ENCODE data around the gene AGAP1. TPM values are rescaled to one million over a fixed set of nuclear protein-coding genes. Genes with fewer than 3 reads are reported as not detected.

AGAP1 gene
- total RNA-seq, 2 experiments from 2014 or later = not detected

- Histone ChIP-seq H3K4me2 (ENCODE audit: low read length) (no peak overlapping the region), H3K9me2 (ENCODE audit: insufficient read depth, low read length) (no peaks in the 10 kb centered on the region), H3K9me3 (ENCODE audit: low read length) (no peaks in the 10 kb centered on the region), H3K79me2 (ENCODE audit: insufficient read depth, low read depth, low read length) (no peaks in the 10 kb centered on the region), H3K4me3 (ENCODE audit: low read depth, low read length, poor library complexity, severe bottlenecking) (no peak overlapping the region), H3K36me3 (ENCODE audit: insufficient read depth, low read length) (no peaks in the 10 kb centered on the region), H2AFZ (ENCODE audit: low read length) (no peak overlapping the region), H3K4me1 (ENCODE audit: insufficient read depth, low read length, poor library complexity, severe bottlenecking) (no peaks in the 10 kb centered on the region), H3K27ac (ENCODE audit: low read depth, low read length, poor library complexity, severe bottlenecking) (no peak overlapping the region), H4K20me1 (ENCODE audit: insufficient read depth, low read length) (no peaks in the 10 kb centered on the region)
- TF ChIP-seq EZH2phosphoT487 (IDR thresholded peaks at IDR 0.05; ENCODE audit: borderline replicate concordance, low read depth, low read length) (no peak), CTCF (conservative IDR thresholded peaks at IDR 0.05; ENCODE audit: low read length) (no peak)
- intact Hi-C loops (cut with micrococcal nuclease; ENCODE audit: unreplicated experiment) = no loop called here
- BruUV-seq (replicated peaks) = no TSS peak
- POLR2A ChIA-PET = no interaction called here
- DNase-seq (ENCODE audit: low spot score) = no peak
- CTCF ChIA-PET (ENCODE audit: unreplicated experiment) = no interaction called here
Observed at GRCh38 chr2:235609746-235610145, 115.9 kb downstream of the AGAP1 start.

DNA sequence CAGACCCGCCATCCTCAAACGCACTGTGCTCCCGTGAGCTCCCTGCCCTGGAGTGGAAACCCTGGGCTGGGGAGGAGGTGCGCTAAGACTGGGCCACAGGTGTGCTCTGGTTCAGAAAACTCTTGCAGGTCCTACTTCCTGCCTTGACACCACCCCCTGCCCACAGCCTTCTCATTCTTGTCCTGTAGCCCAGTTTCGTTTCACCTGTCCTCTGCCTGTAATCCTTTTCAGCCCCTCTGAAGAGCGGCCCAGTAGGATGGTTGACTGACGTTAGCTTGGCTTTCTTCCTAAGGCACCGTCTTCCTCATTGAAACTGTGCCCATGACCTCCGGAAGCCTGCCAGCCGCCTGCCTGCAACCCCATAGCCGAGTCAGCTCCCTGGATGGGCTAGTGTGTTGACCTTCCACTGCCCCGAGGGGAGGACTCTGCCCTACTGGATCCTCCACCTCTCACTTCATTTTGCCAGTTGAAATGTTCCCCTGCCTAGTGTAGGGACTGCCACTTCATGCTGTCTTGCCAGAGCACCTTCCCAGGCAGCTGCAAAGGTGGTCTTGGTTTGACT lies 116.9 kb downstream of the AGAP1 start:
- TF ChIP-seq CTCF (conservative IDR thresholded peaks at IDR 0.05; ENCODE audit: low read length) (no peak), EZH2phosphoT487 (IDR thresholded peaks at IDR 0.05; ENCODE audit: borderline replicate concordance, low read depth, low read length) (no peak)
- ChIA-PET POLR2A (no interaction called here), CTCF (ENCODE audit: unreplicated experiment) (no interaction called here)
- Histone ChIP-seq H3K4me2 (ENCODE audit: low read length) (no peak overlapping the region), H2AFZ (ENCODE audit: low read length) (no peak overlapping the region), H3K4me3 (ENCODE audit: low read depth, low read length, poor library complexity, severe bottlenecking) (no peak overlapping the region), H3K27ac (ENCODE audit: low read depth, low read length, poor library complexity, severe bottlenecking) (no peak overlapping the region), H3K9me2 (ENCODE audit: insufficient read depth, low read length) (no peaks in the 10 kb centered on the region), H3K79me2 (ENCODE audit: insufficient read depth, low read depth, low read length) (no peaks in the 10 kb centered on the region), H3K4me1 (ENCODE audit: insufficient read depth, low read length, poor library complexity, severe bottlenecking) (no peaks in the 10 kb centered on the region), H3K36me3 (ENCODE audit: insufficient read depth, low read length) (no peaks in the 10 kb centered on the region), H3K9me3 (ENCODE audit: low read length) (no peaks in the 10 kb centered on the region), H4K20me1 (ENCODE audit: insufficient read depth, low read length) (no peaks in the 10 kb centered on the region)
- no peak for DNase-seq (ENCODE audit: low spot score)
- BruUV-seq (replicated peaks) = no TSS peak
- intact Hi-C loops (cut with micrococcal nuclease; ENCODE audit: unreplicated experiment) = no loop called here

DNA sequence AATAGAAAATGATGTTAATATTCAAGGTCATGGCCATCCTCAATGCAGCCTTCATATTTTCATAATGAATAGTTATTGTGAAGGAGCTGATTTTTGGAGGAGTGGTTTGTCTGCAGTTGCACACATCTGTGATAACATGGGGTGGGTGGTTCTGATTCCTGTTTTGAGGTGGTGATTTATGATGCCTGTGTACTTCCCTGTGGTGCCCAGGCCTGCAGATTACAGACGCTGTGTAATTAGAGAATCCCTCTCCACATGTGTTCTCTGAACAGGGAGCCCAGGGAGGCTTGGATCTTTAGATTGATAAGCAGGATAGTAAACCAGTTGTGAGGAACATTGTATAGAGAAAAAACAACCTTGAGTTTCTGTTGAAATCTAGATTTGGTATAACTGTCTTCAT lies 117.5 kb downstream of the AGAP1 start:
- H3K79me2 ChIP-seq (ENCODE audit: insufficient read depth, low read depth, low read length) = no peaks in the 10 kb centered on the region
- POLR2A ChIA-PET = no interaction called here
- BruUV-seq (replicated peaks) = no TSS peak

More for the DNA sequence above, 117.5 kb downstream of the AGAP1 start:
- H3K9me2 ChIP-seq (ENCODE audit: insufficient read depth, low read length) = no peaks in the 10 kb centered on the region
- intact Hi-C loops (cut with micrococcal nuclease; ENCODE audit: unreplicated experiment) = no loop called here
- DNase-seq (ENCODE audit: low spot score) = no peak
- no peaks in the 10 kb centered on the region for H3K36me3 ChIP-seq (ENCODE audit: insufficient read depth, low read length)
- no peak overlapping the region for H3K27ac ChIP-seq (ENCODE audit: low read depth, low read length, poor library complexity, severe bottlenecking)
- TF ChIP-seq CTCF (conservative IDR thresholded peaks at IDR 0.05; ENCODE audit: low read length) (no peak), EZH2phosphoT487 (IDR thresholded peaks at IDR 0.05; ENCODE audit: borderline replicate concordance, low read depth, low read length) (no peak)
- H3K4me2 ChIP-seq (ENCODE audit: low read length) = no peak overlapping the region
- H3K4me3 ChIP-seq (ENCODE audit: low read depth, low read length, poor library complexity, severe bottlenecking) = no peak overlapping the region
- H4K20me1 ChIP-seq (ENCODE audit: insufficient read depth, low read length) = no peaks in the 10 kb centered on the region
- CTCF ChIA-PET (ENCODE audit: unreplicated experiment) = no interaction called here
- no peak overlapping the region for H2AFZ ChIP-seq (ENCODE audit: low read length)
- no peaks in the 10 kb centered on the region for H3K9me3 ChIP-seq (ENCODE audit: low read length)
- no peaks in the 10 kb centered on the region for H3K4me1 ChIP-seq (ENCODE audit: insufficient read depth, low read length, poor library complexity, severe bottlenecking)

Measured in OCI-LY7 (cell line).